RPMI8226 (cell line): ENCODE measurements around the gene ALOX15.
"Not testable (repeated sequence)": the region's sequence is repeated elsewhere in the genome, so short reads cannot be mapped to it uniquely, and the experiment has no call there.

Experiments
- DNase-seq: peaks from one replicate; pipeline ENCODE4 v3.0.0-alpha.2; 2015

Gene ALOX15

DNA sequence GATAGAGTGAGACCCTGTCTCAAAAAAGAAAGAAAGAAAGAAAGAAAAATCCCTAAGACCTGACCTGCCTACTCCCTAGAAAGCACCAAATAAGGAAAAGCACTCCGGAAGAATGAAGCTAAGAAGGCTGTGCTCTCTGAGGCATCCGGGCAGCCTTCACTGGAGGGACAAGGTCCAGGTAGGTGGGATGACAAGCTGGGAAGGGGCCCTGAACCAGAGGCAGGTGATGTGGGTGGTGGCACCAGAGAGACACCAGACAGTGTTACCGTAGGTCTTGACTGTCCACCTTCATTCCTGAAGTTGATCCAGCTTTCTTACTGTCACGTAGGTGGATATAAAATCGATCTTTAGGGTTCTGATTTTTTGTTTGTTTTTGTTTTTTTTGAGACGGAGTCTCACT is 30.8 kb downstream of the ALOX15 start:
- no peak for DNase-seq

DNA sequence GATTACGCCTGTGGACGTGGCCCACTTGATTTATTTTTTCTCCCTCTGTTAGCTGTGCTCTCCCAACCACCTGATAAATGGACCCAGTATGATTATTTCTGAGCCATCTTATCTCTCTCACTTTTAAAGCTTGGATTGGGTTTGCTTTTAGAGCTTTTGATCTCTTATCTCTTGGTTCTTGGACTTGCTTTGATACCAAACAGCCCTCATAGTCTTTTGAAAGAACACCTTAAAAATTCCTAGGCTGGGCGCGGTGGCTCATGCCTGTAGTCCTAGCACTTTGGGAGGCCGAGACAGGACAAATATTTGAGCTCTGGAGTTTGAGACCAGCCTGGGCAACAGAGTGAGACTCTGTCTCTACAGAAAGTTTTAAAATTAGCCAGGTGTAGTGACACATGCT is 31.3 kb downstream of the ALOX15 start:
- DNase-seq, result no peak

DNA sequence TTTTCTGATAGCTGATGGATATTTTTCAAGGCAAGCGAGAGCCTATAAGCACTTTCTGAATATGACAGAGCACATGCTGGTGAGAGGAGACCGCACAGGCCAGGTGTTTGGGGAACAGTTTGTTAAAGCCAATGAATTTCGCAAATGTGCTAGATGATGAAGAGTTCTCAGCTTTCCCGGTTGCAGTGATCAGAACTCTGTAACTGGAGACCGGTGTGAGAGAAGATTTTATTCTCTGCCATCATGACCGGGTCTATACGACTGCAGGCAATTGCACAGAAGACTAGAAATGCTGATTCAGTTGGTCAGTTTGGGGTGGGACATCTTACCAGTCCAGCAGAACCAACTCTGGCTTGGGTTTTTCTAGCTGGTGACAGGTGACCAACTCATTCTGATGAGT is 31.7 kb downstream of the ALOX15 start:
- DNase-seq, result no peak

DNA sequence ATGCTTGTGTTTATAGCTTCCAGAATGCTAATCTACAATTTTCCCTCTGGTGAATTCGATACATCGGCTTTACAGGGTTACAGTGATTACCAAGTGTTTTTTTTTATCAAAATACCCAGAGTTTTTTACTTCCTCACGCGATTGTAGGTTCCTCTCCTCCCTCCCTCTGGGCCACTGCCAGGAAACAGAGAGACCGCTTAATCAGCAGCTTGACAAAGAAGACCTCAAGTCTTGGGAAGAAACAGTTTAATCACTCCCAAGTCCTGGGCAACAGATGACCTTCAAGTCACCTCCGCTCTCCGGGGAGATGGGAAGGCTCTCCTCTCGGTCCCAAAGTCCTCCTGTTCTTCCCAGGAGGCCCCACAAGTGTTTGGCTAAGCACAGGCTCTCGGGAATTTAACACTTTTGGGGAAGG is 33.7 kb downstream of the ALOX15 start:
- DNase-seq, result peak; percentile 87

DNA sequence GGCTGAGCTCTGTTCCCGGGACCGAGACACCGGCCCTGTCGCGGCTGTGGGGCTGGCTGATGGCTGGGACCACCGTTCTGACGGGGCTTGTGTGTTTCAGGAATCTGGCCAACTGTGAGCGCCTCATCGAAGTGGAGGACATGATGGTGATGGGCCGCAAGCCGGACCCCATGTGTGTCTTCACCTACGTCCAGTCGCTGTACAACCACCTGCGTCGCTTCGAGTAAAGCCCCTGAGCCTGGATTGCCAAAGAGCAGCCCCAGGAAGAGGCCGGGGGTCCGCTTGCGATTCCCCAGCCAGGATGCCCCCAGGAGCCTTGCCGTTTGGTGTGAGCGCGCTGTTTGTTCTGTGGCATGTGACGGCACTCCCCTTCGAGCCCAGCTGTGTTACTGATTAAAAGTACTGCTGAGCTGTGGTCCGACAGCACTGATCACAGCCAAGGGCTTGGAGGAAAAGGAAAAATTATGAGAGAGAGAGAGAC is 34.2 kb downstream of the ALOX15 start:
- no peak for DNase-seq

DNA sequence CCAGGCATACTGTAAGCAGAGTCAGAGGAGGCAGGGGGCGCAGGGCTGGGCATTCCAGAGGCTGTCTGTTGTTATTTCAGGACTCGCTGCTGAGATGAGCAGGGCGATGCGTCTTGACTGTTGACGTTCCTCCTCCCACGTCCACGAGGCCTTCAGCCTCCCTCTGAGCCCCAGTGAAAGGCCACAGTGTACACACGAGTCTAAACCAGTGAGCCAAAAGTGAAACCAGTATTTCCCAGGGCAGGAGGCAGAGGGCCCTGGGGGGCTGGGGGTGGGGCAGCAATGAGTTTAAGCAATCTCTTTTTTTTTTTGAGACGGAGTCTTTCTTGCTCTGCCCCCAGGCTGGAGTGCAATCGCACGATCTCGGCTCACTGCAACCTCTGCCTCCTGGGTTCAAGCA is 35.7 kb downstream of the ALOX15 start:
- peak; percentile 78 for DNase-seq

DNA sequence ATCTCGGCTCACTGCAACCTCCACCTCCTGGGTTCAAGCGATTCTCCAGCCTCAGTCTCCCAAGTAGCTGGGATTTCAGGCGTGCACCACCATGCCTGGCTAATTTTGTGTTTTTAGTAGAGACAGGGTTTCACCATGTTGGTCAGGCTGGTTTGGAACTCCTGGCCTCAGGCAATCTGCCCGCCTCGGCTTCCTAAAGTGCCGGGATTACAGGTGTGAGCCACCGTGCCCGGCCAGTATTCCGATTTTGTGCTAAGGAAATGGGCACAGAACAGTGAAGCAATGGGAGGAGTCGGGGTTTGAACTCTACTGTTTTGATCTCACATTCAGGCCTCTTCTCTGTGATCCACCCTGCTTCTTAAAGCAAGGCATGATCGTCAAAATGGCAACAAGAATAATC is 36.7 kb downstream of the ALOX15 start:
- DNase-seq, result not testable (repeated sequence)

DNA sequence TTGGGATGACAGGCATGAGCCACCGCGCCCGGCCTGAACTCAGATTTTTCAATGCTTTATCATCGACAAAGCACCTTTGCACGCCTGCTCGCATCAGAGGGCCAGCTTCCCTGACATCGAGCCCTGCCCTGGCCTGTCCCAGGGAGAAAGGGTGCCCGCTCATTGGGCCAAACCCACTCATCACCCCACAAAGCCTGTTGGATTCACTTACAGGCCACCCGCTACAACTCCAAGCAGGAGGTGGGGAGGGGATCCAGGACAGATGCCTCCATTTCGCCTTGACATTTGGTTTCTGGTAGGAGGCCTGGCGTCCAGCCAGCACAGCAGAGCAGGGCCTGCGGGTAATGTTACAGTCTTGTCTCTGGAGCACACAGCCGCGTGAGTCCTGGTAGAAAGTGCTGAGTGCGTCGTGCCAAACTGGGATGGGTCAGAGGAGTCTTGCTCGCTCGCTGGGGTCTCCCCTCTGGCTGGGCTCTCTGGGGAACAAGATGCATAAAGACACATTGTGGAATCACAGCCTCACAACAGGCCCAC is 37.3 kb downstream of the ALOX15 start:
- peak; percentile 82 for DNase-seq

DNA sequence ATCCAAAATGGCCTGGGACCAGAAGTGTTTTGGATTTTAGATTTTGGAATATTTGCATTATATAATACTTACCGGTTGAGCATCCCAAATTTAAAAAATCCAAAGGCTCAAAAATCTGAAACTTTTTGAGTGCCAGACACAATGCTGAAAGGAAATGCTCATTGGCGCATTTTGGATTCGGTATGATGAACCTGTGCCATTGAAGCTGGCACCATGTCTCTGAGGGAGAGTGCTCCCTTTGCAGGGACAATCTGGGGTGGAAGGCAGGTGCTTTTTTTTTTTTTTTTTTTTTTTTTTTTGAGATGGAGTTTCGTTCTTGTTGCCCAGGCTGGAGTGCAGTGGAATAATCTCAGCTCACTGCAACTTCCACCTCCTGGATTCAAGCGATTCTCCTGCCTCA is 39.4 kb downstream of the ALOX15 start:
- DNase-seq, result no peak

DNA sequence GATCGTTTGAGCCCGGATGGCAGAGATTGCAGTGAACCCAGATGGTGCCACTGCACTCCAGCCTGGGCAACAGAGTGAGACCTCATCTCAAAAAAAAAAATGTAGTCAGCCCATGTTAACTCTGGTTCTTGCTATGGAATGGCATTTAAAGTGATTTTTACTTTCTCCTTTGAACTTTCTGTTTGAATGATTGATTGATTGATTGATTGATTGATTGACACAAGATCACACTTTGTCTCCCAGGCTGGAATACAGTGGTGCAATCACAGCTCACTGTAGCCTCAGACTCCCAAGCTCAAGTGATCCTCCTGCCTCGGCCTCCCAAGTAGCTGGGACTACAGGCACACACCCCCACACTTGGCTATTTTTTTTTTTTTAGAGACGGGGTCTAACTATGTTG is 40.2 kb downstream of the ALOX15 start:
- no peak for DNase-seq

DNA sequence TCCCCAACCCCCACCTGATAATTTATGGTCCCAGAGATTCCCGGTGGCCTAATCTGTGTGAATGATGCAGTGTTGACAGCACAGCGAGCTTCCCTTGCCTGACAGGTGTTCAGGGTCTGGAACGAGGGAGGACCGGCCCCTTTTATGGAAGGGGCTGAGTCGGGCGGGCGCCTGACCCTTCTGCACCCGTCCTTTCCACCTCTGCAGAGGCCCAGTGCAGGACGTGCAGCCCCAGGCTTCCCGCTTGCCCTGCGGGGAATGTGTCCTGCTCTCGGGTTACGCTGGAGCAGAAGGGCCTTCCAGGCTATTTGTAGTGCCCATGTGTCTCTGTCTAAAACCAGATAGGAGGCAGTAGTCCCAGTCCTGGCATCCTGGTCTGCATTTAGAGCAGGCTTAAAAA is 40.9 kb downstream of the ALOX15 start:
- no peak for DNase-seq

DNA sequence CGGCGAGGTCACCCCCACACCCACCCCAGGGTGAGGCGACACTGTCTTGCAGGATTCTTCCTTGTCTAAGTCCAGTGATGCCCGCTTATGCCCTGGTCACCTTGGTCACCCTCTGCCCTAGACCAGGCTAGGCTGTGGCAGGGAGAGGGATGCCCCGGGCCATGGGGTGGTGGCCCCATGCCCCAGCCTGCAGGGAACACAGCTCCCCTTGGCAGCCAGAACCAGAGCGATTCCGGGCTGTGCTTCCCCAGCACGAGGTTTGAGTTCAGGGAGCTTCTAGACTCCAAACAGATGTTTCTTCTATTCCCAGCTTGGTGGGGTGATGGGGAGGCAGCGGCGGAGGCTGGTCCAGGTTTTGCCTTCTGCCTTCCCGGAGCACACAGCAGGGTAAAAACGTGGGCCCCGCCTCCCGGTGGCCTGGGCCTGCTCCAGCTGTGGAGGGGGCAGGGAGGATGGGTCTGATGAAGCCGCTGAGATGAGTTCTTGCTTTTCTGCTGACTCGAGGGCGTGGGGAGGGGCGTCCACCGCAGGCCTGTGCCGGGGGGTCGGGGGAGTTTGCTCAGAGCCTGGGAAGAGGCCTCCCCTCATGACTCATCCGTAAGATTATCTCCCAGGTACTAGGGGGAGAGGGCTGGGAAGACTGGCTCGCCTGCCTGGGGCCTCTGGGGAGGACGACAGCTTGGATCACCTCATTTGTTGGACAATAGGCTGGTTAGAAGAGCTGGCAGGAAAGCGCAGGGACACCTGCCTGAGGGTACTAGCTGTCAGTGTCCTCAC is 41.8 kb downstream of the ALOX15 start:
- DNase-seq, result peak; percentile 48

DNA sequence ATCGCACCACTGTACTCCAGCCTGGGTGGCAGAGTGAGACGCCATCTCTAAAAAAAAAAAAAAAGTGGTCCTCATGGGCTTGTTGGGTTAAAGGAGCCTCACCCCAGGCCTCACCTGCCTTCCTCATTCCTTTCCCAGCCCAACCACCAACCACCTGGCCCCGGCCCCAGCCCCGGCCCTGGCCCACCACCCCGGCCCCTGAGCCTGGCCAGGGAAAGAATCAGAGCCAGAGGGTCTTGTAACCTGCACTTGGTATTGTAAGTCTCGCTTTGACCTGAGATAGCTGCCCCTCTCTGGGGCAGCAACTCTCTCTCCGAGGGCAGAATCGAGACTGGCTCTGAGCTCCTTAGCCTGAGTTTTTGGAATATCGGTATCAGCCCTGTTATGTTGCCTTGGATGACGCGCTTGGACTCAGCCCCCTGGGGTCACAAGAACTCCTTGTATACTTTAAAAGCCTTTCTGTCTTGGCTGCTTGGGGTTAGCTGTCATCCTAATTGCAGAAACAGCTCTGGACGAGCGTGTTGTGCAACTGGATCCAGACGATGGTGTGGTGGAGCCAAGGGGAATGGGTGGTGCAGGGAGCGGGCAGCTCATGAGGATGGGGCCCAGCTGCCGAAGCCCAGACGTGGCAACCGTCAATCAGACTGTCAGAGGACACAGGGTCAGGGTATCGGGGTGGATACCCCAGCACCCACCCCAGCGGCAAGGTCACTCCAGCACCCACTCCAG is 42.5 kb downstream of the ALOX15 start:
- no peak for DNase-seq

DNA sequence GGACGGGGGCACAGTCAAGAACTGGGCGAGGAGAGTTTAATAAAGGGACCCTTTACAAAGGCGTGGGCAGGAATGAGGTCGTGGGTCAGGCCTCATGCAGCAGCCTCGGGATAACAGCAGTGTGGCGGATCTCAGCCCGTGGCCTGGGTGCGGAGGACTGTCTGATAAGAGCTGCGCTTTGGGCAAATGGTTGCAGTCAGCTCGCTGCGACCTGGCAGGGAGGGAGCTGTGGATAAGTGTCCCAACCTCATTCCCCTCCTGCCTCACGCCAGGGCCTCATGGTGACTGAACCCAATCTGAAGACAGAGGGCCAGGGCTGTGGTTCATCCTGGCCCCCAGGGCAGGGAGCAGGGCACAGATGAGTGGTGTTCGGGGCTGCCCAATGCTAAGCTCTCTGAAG is 43.5 kb downstream of the ALOX15 start:
- no peak for DNase-seq

DNA sequence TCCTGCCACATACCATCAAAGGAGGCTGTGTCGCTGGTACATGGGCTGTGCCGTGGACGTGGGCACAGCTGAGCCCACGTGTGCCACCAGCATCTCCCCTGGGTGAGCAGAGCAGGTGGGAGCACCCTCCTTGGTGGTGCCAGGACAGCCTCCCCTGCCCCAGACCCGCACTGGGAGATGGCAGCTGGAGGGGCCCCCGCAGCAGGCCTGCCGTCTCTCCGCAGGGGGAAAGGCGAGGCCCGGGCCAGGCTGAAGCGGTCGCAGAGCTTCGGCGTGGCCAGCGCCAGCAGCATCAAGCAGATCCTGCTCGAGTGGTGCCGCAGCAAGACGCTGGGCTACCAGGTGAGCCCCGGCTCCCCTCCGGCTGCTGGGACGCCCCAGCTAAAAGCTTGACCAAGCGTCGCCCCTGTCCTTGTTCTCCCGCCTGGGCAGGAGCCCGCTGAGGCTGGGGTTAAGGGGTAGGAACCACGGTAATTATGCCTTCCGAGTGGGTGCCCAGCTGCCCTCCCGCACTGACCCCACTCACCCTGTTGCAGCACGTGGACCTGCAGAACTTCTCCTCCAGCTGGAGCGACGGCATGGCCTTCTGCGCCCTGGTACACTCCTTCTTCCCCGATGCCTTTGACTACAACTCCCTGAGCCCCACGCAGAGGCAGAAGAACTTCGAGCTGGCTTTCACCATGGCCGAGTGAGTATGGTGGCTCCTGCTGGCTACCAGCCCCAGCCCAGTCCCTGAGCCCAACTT is 44.7 kb downstream of the ALOX15 start:
- DNase-seq, result no peak

DNA sequence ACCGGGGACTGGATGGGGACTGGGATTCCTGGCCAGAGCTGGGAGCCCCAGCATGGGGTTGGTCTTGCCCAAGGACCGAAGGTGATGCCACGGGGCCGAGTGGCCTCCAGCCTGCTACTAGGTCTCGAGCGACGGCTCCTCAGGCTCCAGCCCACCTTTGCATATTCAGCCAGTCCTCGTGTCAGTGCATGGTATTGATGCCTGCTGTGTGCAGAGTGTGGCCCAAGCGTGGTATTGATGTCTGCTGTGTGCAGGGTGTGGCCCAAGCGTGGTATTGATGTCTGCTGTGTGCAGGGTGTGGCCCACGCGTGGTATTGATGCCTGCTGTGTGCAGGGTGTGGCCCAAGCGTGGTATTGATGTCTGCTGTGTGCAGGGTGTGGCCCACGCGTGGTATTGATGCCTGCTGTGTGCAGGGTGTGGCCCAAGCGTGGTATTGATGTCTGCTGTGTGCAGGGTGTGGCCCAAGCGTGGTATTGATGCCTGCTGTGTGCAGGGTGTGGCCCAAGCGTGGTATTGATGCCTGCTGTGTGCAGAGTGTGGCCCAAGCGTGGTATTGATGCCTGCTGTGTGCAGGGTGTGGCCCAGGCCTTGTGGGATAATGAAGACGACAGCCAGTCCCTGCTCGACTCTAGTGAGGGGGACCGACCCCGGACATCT is 45.7 kb downstream of the ALOX15 start:
- not testable (repeated sequence) for DNase-seq

DNA sequence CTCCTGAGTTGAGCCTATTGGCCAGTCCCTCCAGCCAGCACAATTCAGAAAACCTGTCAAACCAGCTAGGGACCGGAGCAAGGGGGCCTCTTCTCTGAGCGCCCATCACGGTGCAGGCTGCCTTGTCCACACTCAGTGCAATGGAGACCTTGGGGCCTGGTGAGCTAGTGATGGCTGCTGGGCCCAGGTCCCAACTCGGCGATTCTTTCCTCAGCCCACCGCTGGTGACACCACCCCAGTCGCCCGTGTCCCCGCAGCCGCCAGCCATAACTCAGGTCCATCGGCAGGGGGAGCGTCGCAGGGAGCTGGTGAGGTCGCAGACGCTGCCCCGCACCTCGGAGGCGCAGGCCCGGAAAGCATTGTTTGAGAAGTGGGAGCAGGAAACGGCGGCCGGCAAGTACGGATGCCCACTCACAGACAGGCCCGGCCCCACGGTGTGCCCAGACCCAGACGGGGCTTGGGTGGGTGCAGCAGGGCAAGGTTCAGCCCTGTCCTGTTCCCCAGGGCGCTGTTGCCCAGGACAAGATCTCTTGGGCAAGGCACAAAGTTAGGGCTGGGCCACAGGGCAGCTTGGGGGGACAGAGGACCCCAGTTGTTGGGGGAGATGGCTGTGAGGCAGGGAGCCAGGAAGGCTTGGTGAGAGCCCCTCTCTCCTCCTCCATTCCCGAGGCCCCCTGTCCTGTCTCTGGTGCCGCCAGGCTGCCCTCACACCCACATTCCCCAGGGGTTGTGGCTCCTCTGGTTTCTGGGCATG is 46.4 kb downstream of the ALOX15 start:
- DNase-seq, result peak; percentile 55

DNA sequence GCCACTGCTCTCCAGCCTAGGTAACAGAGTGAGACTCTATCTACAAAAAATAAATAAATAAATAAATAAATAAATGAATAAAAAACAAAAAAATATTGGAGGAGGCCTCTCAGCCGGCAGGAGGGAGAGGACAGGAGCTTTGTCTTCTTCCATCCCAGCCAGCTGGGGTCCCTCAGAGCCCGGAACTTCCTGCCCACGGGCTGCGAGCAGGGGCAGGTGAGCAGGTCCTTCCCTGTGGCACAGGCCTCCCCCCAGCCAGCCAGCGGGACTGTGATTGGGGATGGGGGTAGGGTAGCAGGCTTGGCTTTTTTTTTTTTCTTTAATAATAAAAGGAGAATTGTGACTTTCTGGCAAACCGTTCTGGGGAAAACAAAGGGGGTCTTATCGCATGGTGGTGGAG is 47.1 kb downstream of the ALOX15 start:
- no peak for DNase-seq

DNA sequence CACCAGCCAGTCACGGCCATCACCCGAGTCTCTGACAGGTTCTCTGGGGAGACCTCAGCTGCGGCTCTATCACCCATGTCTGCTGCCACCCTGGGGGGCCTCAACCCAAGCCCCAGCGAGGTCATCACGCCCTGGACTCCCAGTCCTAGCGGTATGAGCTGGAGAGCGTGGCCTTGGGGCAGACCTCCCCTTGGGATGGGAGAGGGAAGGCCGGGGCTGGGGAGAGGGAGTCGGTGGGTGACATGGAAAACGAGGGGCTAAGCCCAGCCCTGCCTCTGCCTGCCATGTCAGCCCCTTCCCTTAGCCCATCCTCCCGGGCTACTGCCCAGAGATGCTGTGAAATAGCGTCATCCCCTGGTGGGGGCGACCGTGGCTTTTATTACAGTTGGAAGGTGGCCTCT is 48.5 kb downstream of the ALOX15 start:
- DNase-seq, result no peak

DNA sequence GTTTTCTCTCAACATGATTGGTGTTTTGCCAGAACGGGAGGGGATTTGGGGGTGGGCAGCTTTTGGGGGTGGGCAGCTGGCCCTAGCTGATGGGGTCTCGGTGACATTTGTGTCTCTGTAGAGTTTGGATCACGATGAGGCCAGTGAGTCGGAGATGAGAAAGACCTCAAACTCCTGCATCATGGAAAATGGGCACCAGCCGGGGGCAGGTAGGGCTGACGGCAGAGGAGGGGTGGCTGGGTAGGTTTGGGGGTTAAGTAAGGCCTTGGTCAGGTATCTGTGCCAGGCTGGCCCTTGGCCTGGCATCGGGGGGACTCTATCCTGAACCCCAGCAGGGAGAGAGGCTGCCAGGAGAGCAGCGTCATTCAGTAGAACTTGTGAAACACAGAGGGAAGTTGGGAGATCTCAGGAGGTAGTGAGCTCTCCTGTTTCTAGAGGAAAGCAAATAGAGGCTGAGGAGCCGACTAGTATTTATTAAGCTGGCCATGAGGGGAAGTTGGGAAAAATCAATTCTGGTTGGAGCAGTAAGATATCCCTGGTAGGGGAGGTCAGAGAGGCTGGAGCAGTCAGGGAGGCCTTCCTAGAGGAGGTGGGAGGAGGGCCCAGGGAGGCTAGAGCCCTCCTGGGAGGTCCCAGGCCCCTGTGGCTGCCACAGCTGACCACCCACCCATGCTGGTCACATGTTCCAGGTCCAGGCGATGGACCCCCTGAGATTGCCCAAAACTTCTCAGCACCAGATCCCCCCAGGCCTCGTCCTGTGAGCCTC is 49.1 kb downstream of the ALOX15 start:
- DNase-seq, result no peak

DNA sequence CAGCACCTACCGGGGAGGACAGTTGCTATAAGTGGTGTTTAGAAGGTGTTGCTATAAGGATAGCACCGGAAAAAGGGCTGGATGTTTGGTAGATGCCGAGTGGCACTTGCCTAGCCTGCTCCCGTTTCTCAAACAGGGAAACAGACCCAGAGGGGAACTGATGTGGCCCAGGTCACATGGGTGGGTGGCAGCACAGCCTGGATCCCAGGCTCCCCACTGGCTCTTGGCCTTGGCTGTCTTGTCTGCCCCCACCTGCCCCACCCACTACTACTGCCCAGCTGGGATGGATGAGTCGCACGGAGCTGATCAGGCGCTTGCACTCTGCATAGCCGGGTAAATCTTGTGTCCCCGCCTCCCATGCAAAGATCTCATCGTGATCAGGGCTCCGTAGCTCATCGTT is 49.9 kb downstream of the ALOX15 start:
- no peak for DNase-seq
